Epidermal melanocyte (primary cell): ENCODE data around the gene DNAJB5.
"Not testable (repeated sequence)": the region's sequence is repeated elsewhere in the genome, so short reads cannot be mapped to it uniquely, and the experiment has no call there.

Experiments used
- DNase-seq: peaks from one replicate; pipeline ENCODE4 v3.0.0; 2011; ENCODE audit warnings: low spot score; ENCODE audit not compliant: insufficient read length

DNAJB5 gene

GRCh38 chr9:34999576-34999975, 10.0 kb downstream of the DNAJB5 start:
- no peak for DNase-seq

- DNase-seq = no peak
Observed at GRCh38 chr9:35000535-35001284, 11.2 kb downstream of the DNAJB5 start.

GRCh38 chr9:35001285-35001677, 11.7 kb downstream of the DNAJB5 start:
- no peak for DNase-seq

GRCh38 chr9:35001803-35002502, 12.4 kb downstream of the DNAJB5 start:
- no peak for DNase-seq

- no peak for DNase-seq
Observed at GRCh38 chr9:35002623-35003022, 13.1 kb downstream of the DNAJB5 start.

GRCh38 chr9:35004299-35004698, 14.8 kb downstream of the DNAJB5 start:
- DNase-seq = not testable (repeated sequence)

- no peak for DNase-seq
Observed at GRCh38 chr9:35010351-35010958, 20.9 kb downstream of the DNAJB5 start.

- no peak for DNase-seq
Observed at GRCh38 chr9:35014517-35014916, 25.0 kb downstream of the DNAJB5 start.

GRCh38 chr9:35023443-35023842, 33.9 kb downstream of the DNAJB5 start:
- not testable (repeated sequence) for DNase-seq

GRCh38 chr9:35026671-35027070, 37.1 kb downstream of the DNAJB5 start:
- DNase-seq = no peak

- DNase-seq = no peak
Observed at GRCh38 chr9:35027374-35027773, 37.8 kb downstream of the DNAJB5 start.

GRCh38 chr9:35027860-35028259, 38.3 kb downstream of the DNAJB5 start:
- no peak for DNase-seq

GRCh38 chr9:35028341-35028740, 38.8 kb downstream of the DNAJB5 start:
- DNase-seq = no peak

GRCh38 chr9:35029241-35029640, 39.7 kb downstream of the DNAJB5 start:
- DNase-seq = no peak

- no peak for DNase-seq
Observed at GRCh38 chr9:35029852-35030251, 40.3 kb downstream of the DNAJB5 start.

- no peak for DNase-seq
Observed at GRCh38 chr9:35033101-35033500, 43.6 kb downstream of the DNAJB5 start.

- DNase-seq = no peak
Observed at GRCh38 chr9:35035851-35036701, 46.5 kb downstream of the DNAJB5 start.

- DNase-seq = peak; percentile 19
Observed at GRCh38 chr9:35042081-35042604, 52.6 kb downstream of the DNAJB5 start.

GRCh38 chr9:35042891-35043545, 53.5 kb downstream of the DNAJB5 start:
- no peak for DNase-seq

- DNase-seq = no peak
Observed at GRCh38 chr9:35044071-35044470, 54.5 kb downstream of the DNAJB5 start.
